HCT116 (cell line): Measurements from ENCODE around the gene FES. TPM values are rescaled to one million over a fixed set of nuclear protein-coding genes. Genes with fewer than 3 reads are reported as not detected.

Experiments used
- ATAC-seq: fragments of 200-7000 bp; cut with Tn5 transposase; 2 replicates; pipeline ENCODE4 v1.9.1; 2020; ENCODE audit warnings: mild to moderate bottlenecking, moderate library complexity
- BruUV-seq: library from RNA; stranded (reverse); fragments of 400-500 nt; replicated peaks from 2 replicates; lab custom pipeline; 2021; lab: Mats Ljungman, UMichigan
- CTCF ChIA-PET: fragments of 300-600 bp; sonication (Branson Sonifier 250); formaldehyde crosslinking; loops from one replicate; lab custom pipeline; 2021; ENCODE audit warnings: antibody characterized with exemption; lab: Charles Lee
- POLR2A ChIA-PET: fragments of 300-600, 350-600 bp; sonication (Branson Sonifier 250); formaldehyde crosslinking; loops from one replicate; lab custom pipeline; 2021; ENCODE audit warnings: antibody characterized with exemption; lab: Charles Lee
- RAD21 ChIA-PET, 2 experiments: fragments of 300-600 bp; sonication (Branson Sonifier 250); formaldehyde crosslinking; loops; one replicate each; lab custom pipeline; 2023; ENCODE audit warnings: low total read pairs in 2 of 2; ENCODE audit not compliant: uncharacterized antibody in 2 of 2, unreplicated experiment in 2 of 2, low non-redundant PET in 1 of 2; lab: Charles Lee
- DNase-seq: peaks from one replicate; pipeline ENCODE4 v3.0.0-alpha.2; 2010; ENCODE audit warnings: low read depth, low spot score
- H2AFZ ChIP-seq: fragments of 200-600 bp; shearing (Covaris generic), sonication (generic); 2 replicates; pipeline ENCODE4 v1.6.1; 2017; ENCODE audit warnings: low read depth, mixed run types, mixed read lengths, antibody characterized with exemption, low read length; ENCODE audit not compliant: poor library complexity, severe bottlenecking
- H3K27ac ChIP-seq: 2 replicates; pipeline ENCODE4 v1.5.1; 2012; ENCODE audit warnings: low read depth, low read length
- H3K27me3 ChIP-seq: fragments of 200-600 bp; sonication (generic); 2 replicates; pipeline ENCODE4 v1.6.1; 2016; ENCODE audit warnings: mixed run types, low read length, mixed read lengths; ENCODE audit not compliant: insufficient read depth
- H3K36me3 ChIP-seq, 2 experiments: fragments of 200-500 bp in 1 of 2; fragments of 200-600 bp in 1 of 2; sonication (Bioruptor generic) in 1 of 2; sonication (generic) in 1 of 2; 2 replicates each; pipeline versions ENCODE4 v1.5.1 to v1.6.1; 2014 to 2016; ENCODE audit warnings: low read length in 2 of 2, inconsistent platforms in 1 of 2, mixed read lengths in 1 of 2, mixed run types in 1 of 2; ENCODE audit not compliant: insufficient read depth in 2 of 2, control insufficient read depth in 1 of 2
- H3K4me1 ChIP-seq, 2 experiments: fragments of 200-600 bp in 1 of 2; sonication (generic) in 1 of 2; 2 replicates each; pipeline versions ENCODE4 v1.5.1 to v1.6.1; 2012 to 2017; ENCODE audit warnings: low read length in 2 of 2, inconsistent platforms in 1 of 2, mild to moderate bottlenecking in 1 of 2, mixed read lengths in 1 of 2, mixed run types in 1 of 2, moderate library complexity in 1 of 2; ENCODE audit not compliant: insufficient read depth in 2 of 2, control insufficient read depth in 1 of 2
- H3K4me2 ChIP-seq: fragments of 200-600 bp; sonication (generic); 2 replicates; pipeline ENCODE4 v1.6.1; 2017; ENCODE audit warnings: mixed run types, low read length, mixed read lengths
- H3K4me3 ChIP-seq, 2 experiments: fragments of 200-600 bp in 1 of 2; sonication (generic) in 1 of 2; replicated peaks in 1 of 2; 2 replicates each; pipeline ENCODE4 v1.5.1; 2011 to 2016; ENCODE audit warnings: low read length in 2 of 2, control low read depth in 1 of 2, low read depth in 1 of 2, mild to moderate bottlenecking in 1 of 2, mixed read lengths in 1 of 2, mixed run types in 1 of 2
- H3K79me2 ChIP-seq: fragments of 200-600 bp; sonication (generic); 2 replicates; pipeline ENCODE4 v1.6.1; 2017; ENCODE audit warnings: mild to moderate bottlenecking, mixed run types, low read length, moderate library complexity, mixed read lengths; ENCODE audit not compliant: insufficient read depth
- H3K9ac ChIP-seq: fragments of 200-600 bp; sonication (generic); 2 replicates; pipeline ENCODE4 v1.6.1; 2016; ENCODE audit warnings: low read length, mixed read lengths
- H3K9me2 ChIP-seq: fragments of 200-600 bp; sonication (generic), shearing (Covaris generic); 2 replicates; pipeline ENCODE4 v1.6.1; 2017; ENCODE audit warnings: mixed run types, mild to moderate bottlenecking, moderate library complexity; ENCODE audit not compliant: insufficient read depth
- H3K9me3 ChIP-seq, 2 experiments: fragments of 200-500 bp in 1 of 2; fragments of 200-600 bp in 1 of 2; sonication (Bioruptor generic) in 1 of 2; sonication (generic) in 1 of 2; 2 replicates each; pipeline ENCODE4 v1.6.1; 2014 to 2017; ENCODE audit warnings: low read length in 2 of 2, mixed read lengths in 2 of 2, inconsistent platforms in 1 of 2, low read depth in 1 of 2, mild to moderate bottlenecking in 1 of 2, mixed run types in 1 of 2, moderate library complexity in 1 of 2; ENCODE audit not compliant: control insufficient read depth in 1 of 2, insufficient read depth in 1 of 2
- H4K20me1 ChIP-seq: fragments of 200-600 bp; sonication (generic), shearing (Covaris generic); 2 replicates; pipeline ENCODE4 v1.6.1; 2017; ENCODE audit warnings: mixed run types, mild to moderate bottlenecking, moderate library complexity; ENCODE audit not compliant: insufficient read depth
- ATF3 ChIP-seq: IDR thresholded peaks from 2 replicates; pipeline ENCODE4 v1.6.1; 2012
- CBX3 ChIP-seq: IDR thresholded peaks from 2 replicates; pipeline ENCODE4 v1.6.1; 2012; ENCODE audit warnings: low read depth
- CEBPB ChIP-seq: IDR thresholded peaks from 2 replicates; pipeline ENCODE4 v1.6.1; 2012; ENCODE audit warnings: low read depth
- MAX ChIP-seq: IDR thresholded peaks from 2 replicates; pipeline ENCODE4 v1.6.1; 2012
- POLR2AphosphoS5 ChIP-seq: IDR thresholded peaks from 2 replicates; pipeline ENCODE4 v1.6.1; 2011; ENCODE audit warnings: mild to moderate bottlenecking, low read depth, low read length, moderate library complexity
- RAD21 ChIP-seq: IDR thresholded peaks from 2 replicates; pipeline ENCODE4 v1.6.1; 2012; ENCODE audit warnings: low read depth, mild to moderate bottlenecking
- REST ChIP-seq: IDR thresholded peaks from 2 replicates; pipeline ENCODE4 v1.6.1; 2012; ENCODE audit warnings: low read depth
- SIN3A ChIP-seq: IDR thresholded peaks from 2 replicates; pipeline ENCODE4 v1.6.1; 2012; ENCODE audit warnings: low read depth
- TCF7L2 ChIP-seq: IDR thresholded peaks from 2 replicates; pipeline ENCODE4 v1.7.0; 2011; ENCODE audit warnings: borderline replicate concordance, inconsistent platforms; ENCODE audit not compliant: insufficient read depth, insufficient read length; ENCODE audit errors: extremely low read depth
- YY1 ChIP-seq: IDR thresholded peaks from 2 replicates; pipeline ENCODE4 v1.6.1; 2011; ENCODE audit warnings: low read length, low read depth, moderate library complexity, mild to moderate bottlenecking; ENCODE audit not compliant: insufficient replicate concordance; ENCODE audit errors: extremely low read depth
- ZNF274 ChIP-seq: fragments of 200-500 bp; sonication (Bioruptor generic); IDR thresholded peaks from 2 replicates; pipeline ENCODE4 v1.6.1; 2014; ENCODE audit warnings: mild to moderate bottlenecking, low read depth, low read length, inconsistent platforms
- intact Hi-C: fragments of 100-400 bp; cut with micrococcal nuclease; formaldehyde crosslinking; loops from 2 replicates; pipeline ENCODE4 v1.10.0; 2022
- total RNA-seq: library from RNA; stranded (reverse); gene quantifications from one replicate; pipeline ENCODE4 v1.2.1, GENCODE V29; 2021; ENCODE audit not compliant: unreplicated experiment
- TF ChIP-seq, protein P1 (sequence below), 3 experiments: fragments of 200-600 bp in 1 of 3; sonication (generic) in 1 of 3; IDR thresholded peaks in 2 of 3; conservative IDR thresholded peaks in 1 of 3; 2 replicates each; pipeline ENCODE4 v1.5.1; 2012 to 2017; ENCODE audit warnings: low read depth in 2 of 3, low read length in 2 of 3, antibody characterized with exemption in 1 of 3, borderline replicate concordance in 1 of 3, control low read depth in 1 of 3, mild to moderate bottlenecking in 1 of 3, mixed read lengths in 1 of 3, mixed run types in 1 of 3, moderate library complexity in 1 of 3; ENCODE audit not compliant: insufficient read depth in 1 of 3

FES gene
- total RNA-seq, 1 experiment from 2014 or later: 5.3 TPM

DNA sequence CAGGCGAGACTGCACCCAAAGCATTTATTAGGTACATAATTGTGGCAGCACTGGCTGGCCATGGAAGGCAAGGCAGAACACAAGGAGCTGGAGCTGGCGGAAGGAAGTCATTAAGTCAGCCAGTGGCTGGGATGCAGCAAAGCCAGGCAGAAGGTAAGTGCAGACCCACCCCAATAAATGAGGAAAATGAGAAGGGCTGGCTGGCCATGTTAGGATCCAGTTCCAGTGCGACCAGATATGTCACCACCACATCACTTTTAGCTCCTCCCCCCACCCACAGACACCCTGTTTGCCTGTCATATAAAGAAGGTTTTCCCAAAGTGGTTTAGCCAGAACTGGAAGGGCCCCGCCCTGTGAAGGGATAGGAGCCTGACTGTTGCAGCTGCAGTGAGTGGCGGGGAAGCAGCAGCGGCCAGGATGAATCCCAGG is 16.0 kb upstream of the FES start, which contains the start of gene FURIN:
TSS of gene FURIN (plus strand) at position 328 of the 429 bp plus-strand sequence. CDS start 7,153 bp downstream, outside the sequence.
- Histone ChIP-seq H2AFZ (no peak within 1 kb of the TSS), H3K36me3 (no peaks in the 10 kb centered on the region), H3K27ac (peak within 1 kb of the TSS; percentile 95), H3K4me1 (peaks cover 45 to 63% of the 10 kb centered on the region in 2 experiments), H3K9me3 (no peaks in the 10 kb centered on the region), H3K4me3 (peak within 1 kb of the TSS; percentile 3 to 86; a peak in 3 of 4 replicates), H3K9ac (peak within 1 kb of the TSS; percentile 83), H3K27me3 (no peaks in the 10 kb centered on the region), H3K4me2 (peak within 1 kb of the TSS; percentile 97), H4K20me1 (no peaks in the 10 kb centered on the region), H3K9me2 (no peaks in the 10 kb centered on the region), H3K79me2 (peaks cover 20% of the 10 kb centered on the region)
- no TSS peak for BruUV-seq
- intact Hi-C loops: no loop called here
- ChIA-PET RAD21 (interaction anchor here in 1 of 2 experiments (0.6 kb wide), 1 partner anchor 150 kb away, joined by 3 read pairs; no protein-coding TSS in a partner anchor), CTCF (interaction anchor here (1.0 to 1.7 kb wide), 3 partner anchors 18 to 218 kb away, joined by 3 to 4 read pairs (median 4); no protein-coding TSS in a partner anchor), POLR2A (interaction anchor here (1.0 to 1.4 kb wide), 3 partner anchors 14 to 67 kb away, joined by 3 to 5 read pairs (median 4); partner anchors contain the start of gene UNC45A)
- TF ChIP-seq YY1: no peak
- no peak for TF ChIP-seq CBX3
- peak; percentile 80 for TF ChIP-seq POLR2AphosphoS5
- no peak for TF ChIP-seq TCF7L2
- DNase-seq (peak; percentile 59), ATAC-seq (peak; percentile 42)

- no TSS peak for BruUV-seq
- H3K4me2 ChIP-seq: peak overlapping the region; percentile 97
- peaks cover 29% of the 10 kb centered on the region for H3K79me2 ChIP-seq
- H3K4me1 ChIP-seq: peaks cover 54 to 64% of the 10 kb centered on the region in 2 experiments
- ChIA-PET CTCF (interaction anchor here (1.5 kb wide), 1 partner anchor 17 kb away, joined by 4 read pairs; no protein-coding TSS in a partner anchor), RAD21 (no interaction called here), POLR2A (interaction anchor here (1.1 kb wide), 1 partner anchor 14 kb away, joined by 4 read pairs; no protein-coding TSS in a partner anchor)
- no peaks in the 10 kb centered on the region for H3K27me3 ChIP-seq
- DNase-seq: no peak
- H3K36me3 ChIP-seq: no peaks in the 10 kb centered on the region
- H4K20me1 ChIP-seq: no peaks in the 10 kb centered on the region
- ATAC-seq: no peak
- no peaks in the 10 kb centered on the region for H3K9me3 ChIP-seq
- peak overlapping the region; percentile 3 to 86; a peak in 3 of 4 replicates for H3K4me3 ChIP-seq
- no peaks in the 10 kb centered on the region for H3K9me2 ChIP-seq
- intact Hi-C loops: no loop called here
- no peak overlapping the region for H2AFZ ChIP-seq
- H3K9ac ChIP-seq: peak overlapping the region; percentile 83
- peak overlapping the region; percentile 95 for H3K27ac ChIP-seq
- TF ChIP-seq, protein P1, sequence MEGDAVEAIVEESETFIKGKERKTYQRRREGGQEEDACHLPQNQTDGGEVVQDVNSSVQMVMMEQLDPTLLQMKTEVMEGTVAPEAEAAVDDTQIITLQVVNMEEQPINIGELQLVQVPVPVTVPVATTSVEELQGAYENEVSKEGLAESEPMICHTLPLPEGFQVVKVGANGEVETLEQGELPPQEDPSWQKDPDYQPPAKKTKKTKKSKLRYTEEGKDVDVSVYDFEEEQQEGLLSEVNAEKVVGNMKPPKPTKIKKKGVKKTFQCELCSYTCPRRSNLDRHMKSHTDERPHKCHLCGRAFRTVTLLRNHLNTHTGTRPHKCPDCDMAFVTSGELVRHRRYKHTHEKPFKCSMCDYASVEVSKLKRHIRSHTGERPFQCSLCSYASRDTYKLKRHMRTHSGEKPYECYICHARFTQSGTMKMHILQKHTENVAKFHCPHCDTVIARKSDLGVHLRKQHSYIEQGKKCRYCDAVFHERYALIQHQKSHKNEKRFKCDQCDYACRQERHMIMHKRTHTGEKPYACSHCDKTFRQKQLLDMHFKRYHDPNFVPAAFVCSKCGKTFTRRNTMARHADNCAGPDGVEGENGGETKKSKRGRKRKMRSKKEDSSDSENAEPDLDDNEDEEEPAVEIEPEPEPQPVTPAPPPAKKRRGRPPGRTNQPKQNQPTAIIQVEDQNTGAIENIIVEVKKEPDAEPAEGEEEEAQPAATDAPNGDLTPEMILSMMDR (IDR thresholded peaks at IDR 0.05 in 2 of 3, conservative IDR thresholded peaks at IDR 0.05 in 1 of 3; ENCODE audit: borderline replicate concordance in 1 of 3, insufficient read depth in 1 of 3, low read depth in 2 of 3, low read length in 2 of 3): no peak
- no peak for TF ChIP-seq ATF3
- no peak for TF ChIP-seq POLR2AphosphoS5
- TF ChIP-seq REST: no peak
- no peak for TF ChIP-seq RAD21
- TF ChIP-seq SIN3A: no peak
- TF ChIP-seq CEBPB: no peak
- TF ChIP-seq ZNF274: no peak
- no peak for TF ChIP-seq MAX
- no peak for TF ChIP-seq CBX3
Measured at GRCh38 chr15:90869140-90869541, 15.2 kb upstream of the FES start.
